ENCODE measurements around the gene NRG2.

NRG2 gene

GRCh38 chr5:139900546-139901250 is 142.4 kb downstream of the NRG2 start:
- no peak for FAIRE-seq

- FAIRE-seq, result no peak
Measured at GRCh38 chr5:139898981-139899380, 144.1 kb downstream of the NRG2 start.

GRCh38 chr5:139897982-139898381 is 145.1 kb downstream of the NRG2 start:
- no peak for FAIRE-seq

GRCh38 chr5:139897342-139897741 is 145.8 kb downstream of the NRG2 start:
- FAIRE-seq, result no peak

GRCh38 chr5:139896718-139897117 is 146.4 kb downstream of the NRG2 start:
- FAIRE-seq, result no peak

DNA sequence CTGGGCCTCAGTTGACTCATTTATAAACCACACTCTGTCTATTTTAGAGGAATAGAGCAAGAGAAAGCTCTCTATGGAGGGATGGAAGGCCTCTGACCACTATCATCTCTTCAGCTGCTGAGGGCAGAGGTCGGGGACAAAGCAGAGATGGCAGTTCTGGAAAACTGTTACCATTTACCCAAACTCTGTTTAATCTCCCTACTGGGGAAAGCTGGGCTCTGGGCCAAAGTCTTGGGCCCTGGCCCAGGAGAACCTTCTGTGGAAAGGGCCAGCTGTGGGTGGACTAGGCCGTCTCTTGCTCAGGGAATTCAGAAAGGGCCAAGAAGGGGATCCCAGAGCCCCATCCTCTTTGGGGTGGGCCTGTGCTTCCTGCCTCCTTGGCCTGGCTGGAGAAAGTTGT is 147.5 kb downstream of the NRG2 start:
- no peak for FAIRE-seq

GRCh38 chr5:139895046-139895445 is 148.1 kb downstream of the NRG2 start:
- FAIRE-seq, result no peak

- FAIRE-seq, result no peak
Measured at GRCh38 chr5:139893873-139894272, 149.2 kb downstream of the NRG2 start.

- no peak for FAIRE-seq
Measured at GRCh38 chr5:139889410-139889809, 153.7 kb downstream of the NRG2 start.

DNA sequence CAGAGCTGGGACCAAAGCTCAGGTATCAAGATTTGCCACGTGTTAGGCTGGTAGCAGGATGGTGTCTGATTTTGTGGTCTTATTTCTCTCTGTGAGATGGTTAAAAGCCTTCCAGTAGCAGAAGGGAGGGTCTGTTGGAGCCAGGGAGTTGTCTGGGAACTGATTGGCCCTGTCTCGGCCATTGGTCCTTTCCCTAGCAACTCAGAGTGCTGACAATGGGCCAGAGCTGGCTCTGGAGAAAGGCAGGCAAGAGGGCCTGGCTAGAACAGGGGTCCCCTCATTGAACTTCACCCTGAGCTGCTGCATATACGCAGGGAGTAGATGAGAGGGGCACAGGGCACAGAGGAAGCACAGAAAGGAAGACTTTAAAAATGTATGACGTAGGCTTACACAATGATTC is 154.7 kb downstream of the NRG2 start:
- no peak for FAIRE-seq

DNA sequence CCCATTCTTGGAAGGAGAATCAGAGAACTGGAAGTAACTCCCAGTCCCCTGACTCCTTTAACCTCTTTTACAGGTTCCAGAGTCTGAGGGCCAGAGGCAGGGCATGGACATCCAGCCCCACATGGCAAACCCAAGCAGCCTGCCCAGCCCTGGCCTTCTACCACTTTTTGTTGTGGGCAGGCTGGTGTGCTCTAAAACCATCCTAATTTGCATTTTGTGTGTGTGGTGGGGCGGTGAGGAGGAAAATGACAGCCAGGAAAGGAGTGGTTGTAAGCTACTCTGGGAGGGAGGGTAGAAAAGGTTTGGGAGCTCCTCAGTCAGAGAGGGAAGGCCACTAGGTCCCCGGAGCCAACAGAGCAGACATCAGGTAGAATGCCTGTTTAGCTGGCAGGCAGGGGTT is 156.9 kb downstream of the NRG2 start:
- no peak for FAIRE-seq

- FAIRE-seq, result no peak
Measured at GRCh38 chr5:139885857-139886208, 157.3 kb downstream of the NRG2 start.

DNA sequence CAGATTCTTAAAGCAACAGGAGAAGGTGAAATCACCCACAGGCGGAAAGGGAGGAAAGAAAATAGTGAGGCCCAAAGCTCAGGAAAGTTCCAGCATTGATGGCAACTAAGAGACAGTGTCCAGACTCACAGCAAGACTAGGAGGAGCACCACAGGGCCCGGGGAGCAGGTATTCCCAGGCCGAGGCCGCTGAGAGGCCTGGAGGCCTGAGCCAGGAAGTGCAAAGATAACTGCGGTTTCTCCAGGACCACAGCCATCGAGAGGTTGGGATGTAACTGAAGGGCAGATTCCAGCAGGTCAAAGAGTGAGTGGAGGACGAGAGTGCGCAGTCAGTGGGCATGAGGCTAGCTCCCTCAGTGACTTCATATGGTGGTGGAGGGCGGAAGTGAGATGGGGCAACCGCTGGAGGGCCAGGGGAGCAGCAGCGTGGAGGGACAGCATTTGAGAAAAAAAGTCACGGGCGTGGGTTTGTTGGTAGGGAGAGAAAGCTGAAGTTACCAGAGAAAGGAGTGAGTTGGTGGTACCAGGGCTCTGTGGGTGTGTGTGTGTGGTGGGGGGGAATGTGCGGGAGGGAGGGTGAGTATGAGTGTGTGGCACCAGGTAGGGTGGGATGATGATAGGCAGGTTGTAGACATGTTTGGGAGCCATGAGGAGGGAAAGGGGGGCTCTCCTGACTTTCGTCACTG is 157.8 kb downstream of the NRG2 start:
- FAIRE-seq, result no peak

GRCh38 chr5:139884734-139885133 is 158.4 kb downstream of the NRG2 start:
- no peak for FAIRE-seq

DNA sequence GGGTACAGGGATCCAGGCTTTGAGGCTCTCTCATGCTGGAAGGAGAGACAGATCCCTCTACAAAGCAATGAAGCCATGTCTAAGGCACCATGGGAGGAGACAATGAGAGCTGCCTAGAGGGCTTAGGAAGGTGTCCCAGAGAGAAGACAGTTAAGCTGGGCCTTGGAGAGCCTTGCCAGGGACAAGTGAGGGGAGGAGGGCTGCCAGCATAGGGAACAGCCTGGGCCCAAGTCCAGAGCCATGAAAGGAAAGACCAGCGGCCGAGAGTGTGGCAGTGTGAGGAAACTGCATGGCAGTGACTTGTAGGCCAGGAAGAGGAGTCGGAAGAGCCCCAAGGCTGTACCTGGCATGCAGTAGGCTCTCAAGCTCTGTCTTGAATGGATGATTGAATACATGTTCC is 159.0 kb downstream of the NRG2 start:
- FAIRE-seq, result no peak

DNA sequence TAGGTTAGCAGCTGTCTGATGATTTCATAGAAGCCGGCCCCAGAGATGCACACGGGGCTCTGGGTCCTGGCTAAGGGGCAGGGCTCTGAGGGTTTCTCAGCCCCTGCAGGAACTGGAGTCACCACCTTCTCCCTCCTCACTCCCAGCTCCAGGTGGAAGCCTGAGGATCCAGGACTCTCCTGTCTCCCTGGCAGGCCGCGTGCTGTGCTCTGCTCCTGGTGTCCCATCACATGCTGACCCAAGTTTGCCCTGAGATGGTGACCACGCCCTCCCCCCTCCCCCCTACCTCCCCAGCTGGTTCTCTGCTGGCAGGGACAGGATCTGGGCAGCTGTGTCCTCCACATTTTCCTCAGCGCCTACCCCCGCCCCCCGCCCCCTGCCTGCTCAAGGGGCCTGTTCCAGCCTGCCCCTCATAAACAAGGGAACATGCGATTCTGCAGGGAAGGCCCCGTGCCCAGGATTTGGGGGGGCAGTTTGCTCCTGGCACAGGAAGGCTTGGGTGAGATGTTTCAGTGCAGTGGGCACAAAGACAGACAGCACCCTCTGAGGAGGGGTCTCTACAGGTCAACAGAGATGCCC is 160.0 kb downstream of the NRG2 start:
- no peak for FAIRE-seq

DNA sequence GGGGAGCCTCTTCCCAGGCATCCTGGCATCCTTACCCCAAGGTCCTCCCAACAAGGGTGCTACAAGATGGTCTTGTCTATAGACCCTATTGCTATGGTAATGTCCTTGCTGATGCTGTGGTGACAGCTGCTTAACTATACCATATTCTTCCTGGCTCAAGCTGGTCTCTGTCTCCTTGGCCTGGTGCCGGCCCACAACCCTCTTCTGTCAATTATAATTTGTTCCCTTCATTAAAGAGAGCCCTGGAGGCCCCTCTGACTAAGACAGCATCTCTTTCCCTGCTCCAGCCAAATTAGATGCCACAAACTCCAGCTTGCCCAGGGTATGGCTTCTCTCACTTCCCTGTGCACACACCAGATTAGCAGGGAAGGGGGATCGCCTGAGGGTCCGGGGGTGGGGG is 160.8 kb downstream of the NRG2 start:
- no peak for FAIRE-seq

- FAIRE-seq, result no peak
Measured at GRCh38 chr5:139881143-139881733, 161.9 kb downstream of the NRG2 start.

GRCh38 chr5:139880416-139881142 is 162.5 kb downstream of the NRG2 start:
- FAIRE-seq, result no peak

GRCh38 chr5:139878093-139878492 is 165.0 kb downstream of the NRG2 start:
- no peak for FAIRE-seq

DNA sequence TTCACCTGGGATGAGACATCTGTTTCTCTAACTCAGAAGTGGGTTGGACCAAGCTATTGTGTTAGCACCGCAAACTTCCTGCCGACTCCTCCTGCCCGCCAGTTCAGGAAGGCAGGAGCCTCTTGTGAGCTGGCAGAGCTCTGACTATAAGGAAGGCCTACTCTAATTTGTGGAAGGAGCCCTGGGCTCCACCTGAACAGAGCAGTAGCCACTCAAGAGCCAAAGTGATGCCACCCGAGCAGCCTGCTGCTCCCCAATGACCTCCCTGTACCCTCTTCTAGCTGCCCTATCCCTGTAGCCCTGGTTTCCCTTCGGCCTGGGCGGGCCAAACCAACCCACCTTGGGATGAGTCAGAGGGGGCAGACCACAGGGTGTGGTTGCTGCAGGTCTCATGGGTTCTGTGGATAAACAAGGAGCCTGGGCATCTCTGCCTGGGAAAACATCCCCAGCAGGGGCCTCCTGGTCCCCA is 165.9 kb downstream of the NRG2 start:
- no peak for FAIRE-seq

DNA sequence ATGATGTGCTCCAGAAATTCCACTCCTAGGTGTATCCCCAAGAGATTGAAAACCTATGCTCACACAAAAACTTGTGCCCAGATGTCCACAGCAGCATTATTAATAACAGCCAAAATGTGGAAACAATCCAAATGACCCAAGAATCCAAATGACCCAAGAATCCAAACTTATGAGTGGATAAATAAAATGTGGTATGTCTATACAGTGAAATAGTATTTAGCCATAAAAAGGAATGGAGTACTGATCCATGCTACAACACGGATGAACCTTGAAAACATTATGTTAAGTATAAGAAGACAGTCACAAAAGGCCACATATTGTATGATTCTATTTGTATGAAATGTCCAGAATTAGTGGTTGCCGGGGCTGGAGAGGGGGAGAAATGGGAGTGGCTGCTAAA is 167.1 kb downstream of the NRG2 start:
- no peak for FAIRE-seq
